Measurements from ENCODE around the gene IL1RAPL1.

DNA sequence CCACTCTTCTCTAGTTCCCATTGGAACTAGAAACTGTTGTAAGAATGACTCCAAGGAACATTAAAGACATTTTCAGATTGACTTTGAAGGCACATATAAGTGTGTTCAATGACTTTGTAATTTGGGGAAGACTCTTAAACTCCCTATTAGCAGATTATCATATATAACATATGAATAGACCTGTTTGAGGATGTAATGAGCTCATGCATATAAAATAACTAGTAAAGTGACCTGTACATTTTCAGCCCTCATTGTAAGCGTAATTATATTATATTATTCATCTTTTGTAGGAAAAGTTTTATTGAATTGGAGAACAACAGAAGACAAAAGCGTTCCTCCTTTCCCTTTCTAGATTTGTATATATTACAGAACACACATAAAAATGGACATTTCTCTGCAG lies 455.1 kb downstream of the IL1RAPL1 start:
- TF ChIP-seq, protein P1, sequence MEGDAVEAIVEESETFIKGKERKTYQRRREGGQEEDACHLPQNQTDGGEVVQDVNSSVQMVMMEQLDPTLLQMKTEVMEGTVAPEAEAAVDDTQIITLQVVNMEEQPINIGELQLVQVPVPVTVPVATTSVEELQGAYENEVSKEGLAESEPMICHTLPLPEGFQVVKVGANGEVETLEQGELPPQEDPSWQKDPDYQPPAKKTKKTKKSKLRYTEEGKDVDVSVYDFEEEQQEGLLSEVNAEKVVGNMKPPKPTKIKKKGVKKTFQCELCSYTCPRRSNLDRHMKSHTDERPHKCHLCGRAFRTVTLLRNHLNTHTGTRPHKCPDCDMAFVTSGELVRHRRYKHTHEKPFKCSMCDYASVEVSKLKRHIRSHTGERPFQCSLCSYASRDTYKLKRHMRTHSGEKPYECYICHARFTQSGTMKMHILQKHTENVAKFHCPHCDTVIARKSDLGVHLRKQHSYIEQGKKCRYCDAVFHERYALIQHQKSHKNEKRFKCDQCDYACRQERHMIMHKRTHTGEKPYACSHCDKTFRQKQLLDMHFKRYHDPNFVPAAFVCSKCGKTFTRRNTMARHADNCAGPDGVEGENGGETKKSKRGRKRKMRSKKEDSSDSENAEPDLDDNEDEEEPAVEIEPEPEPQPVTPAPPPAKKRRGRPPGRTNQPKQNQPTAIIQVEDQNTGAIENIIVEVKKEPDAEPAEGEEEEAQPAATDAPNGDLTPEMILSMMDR (IDR thresholded peaks at IDR 0.05; ENCODE audit: borderline replicate concordance, extremely low read depth, low read length, poor library complexity, severe bottlenecking), result no peak
- TF ChIP-seq EZH2 (IDR thresholded peaks at IDR 0.05; ENCODE audit: borderline replicate concordance, low read depth, low read length, severe bottlenecking), result no peak

All from DND-41 (cell line).